Dedifferentiated amniotic fluid mesenchymal stem cell (primary cell): ENCODE measurements around the gene DOCK2.

Experiments
- DNase-seq: peaks from one replicate; pipeline ENCODE4 v3.0.0-alpha.2; 2016; ENCODE audit errors: extremely low spot score

DOCK2 gene

GRCh38 chr5:169688106-169688505 is 51.0 kb downstream of the DOCK2 start:
- no peak for DNase-seq

GRCh38 chr5:169691471-169691870 is 54.4 kb downstream of the DOCK2 start:
- no peak for DNase-seq

GRCh38 chr5:169694091-169694625 is 57.1 kb downstream of the DOCK2 start:
- no peak for DNase-seq

DNA sequence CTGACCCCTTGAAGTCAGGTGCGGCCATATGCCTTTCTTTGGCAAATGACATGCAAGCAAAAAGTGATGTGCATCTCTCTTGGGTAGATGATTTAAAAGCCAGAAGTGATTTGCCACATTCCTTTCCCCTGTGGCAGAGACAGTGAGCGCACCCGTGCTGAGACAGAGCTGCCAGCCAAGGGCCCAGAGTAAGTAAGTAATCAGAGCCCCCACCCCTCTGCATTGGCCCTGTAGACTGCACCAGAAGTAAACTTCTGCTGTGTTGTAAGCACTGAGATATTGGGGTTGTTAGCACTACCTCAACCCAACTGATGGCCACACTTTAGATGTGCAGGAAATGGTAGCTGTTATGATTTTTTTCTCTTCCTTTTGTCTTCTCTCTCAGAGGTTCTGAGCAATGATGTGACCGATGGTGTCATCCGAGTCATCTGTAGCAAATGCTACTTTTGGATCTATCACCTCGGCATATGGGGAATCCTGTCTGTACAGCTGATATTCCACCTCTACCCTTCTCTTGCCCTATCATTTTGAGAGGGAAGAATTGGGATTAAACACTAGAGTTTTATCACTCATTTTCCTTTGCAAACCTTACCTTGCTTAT is 58.0 kb downstream of the DOCK2 start:
- no peak for DNase-seq

DNA sequence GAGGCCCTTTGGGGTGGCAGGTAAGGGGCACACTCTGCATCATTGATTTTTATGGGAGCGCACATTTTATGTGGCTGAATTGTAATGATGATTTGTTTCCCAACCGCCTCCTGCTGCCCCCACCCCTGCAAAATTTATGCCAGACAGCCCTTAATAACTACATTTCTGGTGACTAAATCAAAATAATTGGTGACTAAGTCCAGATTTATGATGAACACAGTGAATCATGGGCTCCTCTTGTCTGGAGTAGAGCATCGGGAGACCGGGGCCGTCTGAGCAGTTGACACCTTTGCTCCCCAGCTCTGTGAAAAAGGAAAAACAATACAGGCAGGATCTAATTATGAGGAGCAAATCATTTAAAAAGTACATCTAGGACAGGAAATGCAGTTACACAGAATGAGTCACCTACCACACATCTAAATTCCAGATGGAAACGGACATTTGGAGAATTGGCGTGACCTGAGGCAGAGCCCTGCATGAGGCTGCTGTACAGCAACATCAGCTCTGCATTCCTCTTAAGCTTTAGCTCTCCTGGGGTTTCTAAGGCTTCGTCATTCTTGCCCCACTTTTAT is 58.9 kb downstream of the DOCK2 start:
- peak; percentile 94 for DNase-seq

GRCh38 chr5:169696621-169697510 is 59.8 kb downstream of the DOCK2 start:
- DNase-seq = no peak

DNA sequence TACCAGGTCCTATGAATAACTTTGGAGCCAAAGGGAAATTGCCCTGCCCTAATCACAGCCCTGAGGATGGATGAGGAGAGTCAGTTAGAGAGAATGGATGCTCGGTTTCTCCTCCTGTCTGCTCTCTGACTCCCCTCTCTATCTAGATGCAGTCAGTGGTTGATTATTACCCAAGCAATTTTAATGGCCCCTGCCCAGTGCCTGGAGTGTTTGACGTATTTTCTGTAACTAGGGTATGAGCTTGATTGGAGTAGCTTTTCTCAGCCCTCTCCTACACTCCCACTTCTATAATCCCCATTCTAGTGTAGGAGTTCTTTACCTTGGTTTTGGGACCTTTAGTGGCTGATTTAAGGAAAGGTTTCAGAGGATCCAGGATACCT is 60.4 kb downstream of the DOCK2 start:
- no peak for DNase-seq

- no peak for DNase-seq
Measured at GRCh38 chr5:169697976-169698375, 60.9 kb downstream of the DOCK2 start.

DNA sequence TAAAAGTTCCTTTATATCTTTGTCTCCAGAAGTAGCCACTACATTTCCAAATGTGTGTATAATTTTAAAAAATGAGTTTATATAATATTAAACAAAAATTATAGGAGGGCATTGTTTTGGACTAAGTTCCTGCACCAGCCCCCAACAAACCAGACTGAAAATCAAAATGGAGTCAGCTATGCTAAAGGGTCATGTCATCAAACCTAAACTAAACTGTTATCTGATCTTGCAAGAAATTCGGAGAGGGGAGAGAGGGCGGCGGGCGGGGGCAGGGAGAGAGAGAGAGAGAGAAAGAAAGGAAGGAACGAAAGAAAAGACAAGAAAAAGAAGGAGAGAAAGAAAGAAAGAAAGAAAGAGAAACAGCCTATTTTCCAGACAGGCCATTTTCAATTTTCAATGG is 63.5 kb downstream of the DOCK2 start:
- DNase-seq = no peak

DNA sequence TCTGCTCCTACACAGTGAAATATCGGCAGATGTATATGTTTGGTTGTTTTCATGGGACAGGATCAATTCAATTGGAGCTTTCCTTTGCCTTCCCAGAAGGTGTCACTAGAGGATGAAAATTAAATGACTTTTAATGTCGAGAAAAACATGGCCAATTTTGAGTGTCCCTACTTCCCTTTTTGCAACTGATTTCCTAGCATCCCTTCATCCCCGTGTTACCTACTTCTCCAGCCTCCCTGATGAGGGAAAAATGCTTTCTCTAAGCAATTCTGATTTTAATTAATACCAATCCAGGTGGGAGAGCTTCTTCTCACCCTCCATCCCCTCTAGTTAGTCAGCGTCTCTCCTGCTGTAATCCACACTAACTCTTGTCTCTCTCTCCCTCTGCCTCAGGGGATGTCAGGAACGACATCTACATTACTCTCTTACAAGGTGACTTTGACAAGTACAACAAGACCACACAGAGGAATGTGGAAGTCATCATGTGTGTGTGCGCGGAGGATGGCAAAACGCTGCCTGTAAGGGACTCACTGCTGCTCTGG is 64.9 kb downstream of the DOCK2 start:
- DNase-seq = peak; percentile 51

DNA sequence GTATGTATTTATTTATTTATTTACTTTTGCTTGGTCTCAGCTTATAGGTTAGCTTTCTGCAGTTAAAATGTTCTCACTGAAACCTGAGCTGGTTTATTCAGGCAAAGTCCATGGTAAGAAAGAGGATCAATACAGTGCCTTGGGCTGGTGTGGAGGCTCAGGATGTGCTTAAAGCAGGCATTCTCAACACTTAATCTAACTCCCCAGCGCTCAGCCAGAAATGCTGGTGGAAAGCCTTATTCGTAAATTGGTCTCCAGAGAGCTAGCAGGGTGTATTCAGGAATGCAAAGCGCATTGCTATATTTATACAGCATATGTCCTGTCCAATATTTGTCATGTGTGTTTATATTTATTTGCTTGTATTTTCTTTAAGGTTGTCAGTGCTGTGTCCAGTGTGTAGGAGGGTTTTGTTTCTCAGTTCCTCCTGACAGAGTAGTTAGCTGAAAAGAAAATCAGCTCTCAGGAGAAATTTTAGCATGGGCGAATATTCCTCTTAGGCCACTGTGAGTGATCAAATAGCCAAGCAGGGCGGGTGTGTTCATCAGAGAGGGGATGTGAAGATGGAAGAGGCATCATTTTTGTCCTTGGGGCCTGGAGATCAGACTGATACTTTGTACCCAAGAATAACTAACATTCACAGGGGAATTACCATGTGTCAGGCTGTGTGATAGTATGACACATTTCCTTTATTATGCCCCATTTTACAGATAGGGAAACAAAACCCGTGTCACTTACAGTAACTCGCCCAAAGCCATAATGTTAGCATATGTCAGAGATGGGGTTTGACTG is 65.8 kb downstream of the DOCK2 start:
- DNase-seq = no peak

GRCh38 chr5:169703813-169704212 is 66.7 kb downstream of the DOCK2 start:
- no peak for DNase-seq

DNA sequence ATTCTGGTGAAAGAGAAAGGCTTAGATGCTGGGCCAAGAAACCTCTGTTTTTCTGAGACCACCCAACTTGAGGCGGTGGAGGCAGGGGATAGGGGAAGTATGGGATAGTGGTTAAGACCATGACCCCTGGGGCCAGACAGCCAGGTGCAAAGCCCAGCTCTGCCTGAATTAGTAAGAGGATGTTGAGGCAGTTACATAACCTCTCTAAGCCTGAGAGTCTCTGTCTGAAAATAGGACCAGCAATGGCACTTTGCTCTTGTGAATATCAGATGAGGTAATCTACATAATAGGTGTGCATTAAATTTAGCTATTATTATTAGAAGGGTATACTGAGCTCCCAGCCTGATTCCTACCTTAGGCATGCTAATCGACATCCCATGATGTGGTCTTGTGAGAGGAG is 68.2 kb downstream of the DOCK2 start:
- DNase-seq = no peak

- DNase-seq = no peak
Measured at GRCh38 chr5:169706071-169706470, 69.0 kb downstream of the DOCK2 start.

- DNase-seq = peak; percentile 26
Measured at GRCh38 chr5:169706758-169707450, 69.8 kb downstream of the DOCK2 start.

- DNase-seq = no peak
Measured at GRCh38 chr5:169707686-169708085, 70.6 kb downstream of the DOCK2 start.

- DNase-seq = no peak
Measured at GRCh38 chr5:169710675-169711074, 73.6 kb downstream of the DOCK2 start.

- DNase-seq = no peak
Measured at GRCh38 chr5:169711551-169712225, 74.6 kb downstream of the DOCK2 start.

GRCh38 chr5:169712428-169712827 is 75.4 kb downstream of the DOCK2 start:
- DNase-seq = no peak

- DNase-seq = no peak
Measured at GRCh38 chr5:169716287-169716686, 79.2 kb downstream of the DOCK2 start.

DNA sequence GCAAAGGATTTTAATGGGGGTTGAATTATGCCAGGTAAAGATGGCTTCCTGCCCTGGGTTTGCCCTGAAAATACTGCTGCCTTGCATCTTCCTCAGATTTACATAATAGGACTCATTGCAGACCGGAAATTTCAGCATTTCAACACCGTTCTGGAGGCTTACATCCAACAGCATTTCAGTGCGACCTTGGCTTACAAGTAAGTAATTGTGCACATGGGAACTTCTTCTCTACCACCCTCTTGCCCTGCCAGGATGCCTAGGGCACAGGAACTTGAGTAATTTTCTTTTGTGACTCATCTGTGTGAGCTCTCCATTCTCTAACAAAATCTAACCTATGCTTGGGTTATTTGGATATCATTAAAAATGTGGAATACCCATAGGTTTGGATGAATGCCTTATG is 80.2 kb downstream of the DOCK2 start:
- no peak for DNase-seq
